Naive thymus-derived CD4-positive, alpha-beta T cell (primary cell): ENCODE measurements around the gene PHF20. TPM values are rescaled to one million over a fixed set of nuclear protein-coding genes. Genes with fewer than 3 reads are reported as not detected.
A peak's percentile ranks its signal among the peaks of the same experiment; 100 is the strongest.
"Not testable (repeated sequence)": the region's sequence is repeated elsewhere in the genome, so short reads cannot be mapped to it uniquely, and the experiment has no call there.

Source experiments
- ATAC-seq: fragments of 150-1000 bp; cut with Tn5 transposase; 2 replicates; pipeline ENCODE4 v1.10.0; 2021; ENCODE audit warnings: mild to moderate bottlenecking, moderate library complexity
- CTCF ChIA-PET: fragments of 350-600 bp; sonication (Branson Sonifier 250); formaldehyde crosslinking; loops from one replicate; lab custom pipeline; 2021; ENCODE audit warnings: antibody characterized with exemption; lab: Charles Lee
- POLR2A ChIA-PET: fragments of 350-600 bp; sonication (Branson Sonifier 250); formaldehyde crosslinking; loops from one replicate; lab custom pipeline; 2021; ENCODE audit warnings: antibody characterized with exemption, inconsistent platforms; lab: Charles Lee
- DNase-seq, 9 donors: peaks; one replicate each; pipeline versions ENCODE4 v3.0.0 to v3.0.0-alpha.2; 2020 to 2022; ENCODE audit warnings: mixed read lengths in 1 of 9
- H3K27ac ChIP-seq: one replicate; pipeline ENCODE4 v1.7.0; 2013; ENCODE audit warnings: mild to moderate bottlenecking, low read depth, low read length, moderate library complexity
- H3K27me3 ChIP-seq, 2 donors: one replicate each; pipeline ENCODE4 v1.7.0; 2013; ENCODE audit warnings: low read length in 2 of 2, mild to moderate bottlenecking in 2 of 2, moderate library complexity in 2 of 2; ENCODE audit not compliant: control insufficient read depth in 2 of 2, insufficient read depth in 2 of 2
- H3K36me3 ChIP-seq, 3 experiments: 1 replicate in 2 of 3; 2 replicates in 1 of 3; pipeline ENCODE4 v1.7.0; 2013; ENCODE audit warnings: low read length in 3 of 3, mild to moderate bottlenecking in 3 of 3, moderate library complexity in 1 of 3; ENCODE audit not compliant: insufficient read depth in 3 of 3, control insufficient read depth in 2 of 3
- H3K4me1 ChIP-seq, 2 donors: one replicate each; pipeline ENCODE4 v1.7.0; 2013; ENCODE audit warnings: low read length in 2 of 2, mild to moderate bottlenecking in 2 of 2, moderate library complexity in 1 of 2; ENCODE audit not compliant: control insufficient read depth in 2 of 2, insufficient read depth in 2 of 2
- H3K4me3 ChIP-seq: 2 replicates; pipeline ENCODE4 v1.7.0; 2013; ENCODE audit warnings: mild to moderate bottlenecking, low read length
- H3K9me3 ChIP-seq, 3 experiments: 1 replicate in 2 of 3; 2 replicates in 1 of 3; pipeline ENCODE4 v1.7.0; 2013; ENCODE audit warnings: low read length in 3 of 3; ENCODE audit not compliant: control insufficient read depth in 2 of 3
- H3K27ac Mint-ChIP-seq, 9 donors: one replicate each; pipeline ENCODE4 v1.8.0; 2020 to 2022; ENCODE audit warnings: mixed read lengths in 9 of 9, mild to moderate bottlenecking in 8 of 9, moderate library complexity in 5 of 9, inconsistent platforms in 2 of 9
- H3K27me3 Mint-ChIP-seq, 5 donors: one replicate each; pipeline ENCODE4 v1.8.0; 2021 to 2022; ENCODE audit warnings: mixed read lengths in 5 of 5, mild to moderate bottlenecking in 1 of 5
- H3K36me3 Mint-ChIP-seq, 5 donors: one replicate each; pipeline ENCODE4 v1.8.0; 2020 to 2022; ENCODE audit warnings: mixed read lengths in 5 of 5, mild to moderate bottlenecking in 3 of 5, inconsistent platforms in 1 of 5
- H3K4me1 Mint-ChIP-seq, 7 donors: one replicate each; pipeline ENCODE4 v1.8.0; 2020 to 2022; ENCODE audit warnings: mixed read lengths in 7 of 7, mild to moderate bottlenecking in 3 of 7, inconsistent platforms in 1 of 7
- H3K4me3 Mint-ChIP-seq, 10 donors: one replicate each; pipeline ENCODE4 v1.8.0; 2020 to 2022; ENCODE audit warnings: mild to moderate bottlenecking in 10 of 10, mixed read lengths in 10 of 10, moderate library complexity in 6 of 10, inconsistent platforms in 2 of 10
- H3K9me3 Mint-ChIP-seq, 11 donors: one replicate each; pipeline ENCODE4 v1.8.0; 2020 to 2022; ENCODE audit warnings: mixed read lengths in 11 of 11, mild to moderate bottlenecking in 4 of 11, inconsistent platforms in 1 of 11, moderate library complexity in 1 of 11
- intact Hi-C, 2 donors: fragments of 100-400 bp; cut with micrococcal nuclease; formaldehyde crosslinking; loops; one replicate each; pipeline ENCODE4 v1.15.1; 2023
- polyA plus RNA-seq, 2 donors: library from polyadenylated mRNA; unstranded; fragments of 300-500 nt; fragmentation: Illumina TruSeq; gene quantifications; one replicate each; pipeline ENCODE4 v1.2.3, GENCODE V29; 2021
- total RNA-seq, 6 experiments: library from RNA in 5 of 6; stranded (reverse) in 5 of 6; gene quantifications; 1 replicate in 5 of 6; 2 replicates in 1 of 6; pipeline ENCODE4 v1.2.3 and lab custom pipeline; 2021 to 2026

The PHF20 gene
- total and polyA plus RNA-seq, 7 experiments from 2014 or later, result 57.5 to 157 (median 99.9) TPM

DNA sequence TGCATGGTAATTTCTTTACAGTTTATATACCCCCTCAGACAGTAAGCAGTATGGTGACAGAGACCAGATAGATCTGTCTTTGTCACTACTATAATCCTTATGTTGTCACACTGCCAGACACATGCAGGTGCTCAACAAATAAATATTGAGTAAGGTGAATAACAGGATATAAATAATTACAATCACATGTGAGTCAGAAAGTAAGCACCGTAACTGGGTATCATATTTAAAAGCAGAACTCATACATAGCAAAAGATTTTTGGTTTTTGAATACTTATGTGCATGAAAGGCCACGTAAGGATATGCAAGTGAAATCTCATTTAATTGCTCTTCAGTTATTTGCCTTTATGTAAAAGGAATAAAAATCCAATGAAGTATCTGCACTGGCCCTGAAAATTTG, 214.0 kb downstream of the PHF20 start:
- ATAC-seq (no peak), DNase-seq (no peak)
- Mint-ChIP-seq H3K4me3 (no peak overlapping the region), H3K27me3 (peaks cover 0 to 17% (median 0%) of the 10 kb centered on the region in 5 donors), H3K27ac (peak overlapping the region in 1 of 9 donors; percentile 36), H3K36me3 (no peaks in the 10 kb centered on the region), H3K9me3 (no peaks in the 10 kb centered on the region), H3K4me1 (peaks cover 0 to 10% (median 0%) of the 10 kb centered on the region in 7 donors)
- ChIA-PET CTCF (interaction anchor here (2.2 kb wide), 1 partner anchor 153 kb away, joined by 10 read pairs; no protein-coding TSS in a partner anchor), POLR2A (interaction anchor here (0.7 kb wide), 1 partner anchor 1304 kb away, joined by 4 read pairs; the partner anchor contains the start of gene MANBAL)
- intact Hi-C loops, result no loop called here
- no peak overlapping the region for H3K27ac ChIP-seq
- H3K9me3 ChIP-seq, result no peaks in the 10 kb centered on the region
- no peaks in the 10 kb centered on the region for H3K27me3 ChIP-seq
- no peak overlapping the region for H3K4me3 ChIP-seq
- H3K4me1 ChIP-seq, result no peaks in the 10 kb centered on the region
- H3K36me3 ChIP-seq, result no peaks in the 10 kb centered on the region

DNA sequence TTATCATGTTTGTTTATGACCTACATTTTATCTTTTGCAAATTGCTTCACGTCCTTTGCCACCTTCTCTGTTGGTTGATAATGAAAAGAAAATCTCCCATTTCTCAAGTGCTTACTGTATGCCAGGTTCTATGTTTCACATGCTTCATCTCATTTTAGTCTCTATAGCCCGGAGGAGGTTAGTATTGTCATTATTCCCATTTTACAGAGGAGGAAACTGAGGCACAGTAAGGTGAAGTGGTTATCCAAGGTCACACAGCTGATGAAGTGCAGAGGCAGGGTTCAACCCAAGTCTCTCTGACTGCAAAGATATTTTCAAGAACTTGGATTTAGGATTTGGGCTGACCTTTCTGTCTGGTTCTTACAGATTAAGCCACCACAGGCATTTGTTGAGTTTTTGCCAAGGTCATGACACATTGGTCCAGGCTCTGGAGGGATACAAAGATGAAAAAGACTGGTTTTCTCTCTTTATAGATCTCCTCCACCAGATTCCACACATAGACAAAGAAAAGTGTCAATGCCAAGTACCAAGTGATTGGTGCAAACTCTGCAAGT, 217.2 kb downstream of the PHF20 start:
- H3K9me3 ChIP-seq, result no peaks in the 10 kb centered on the region
- H3K27me3 ChIP-seq, result no peaks in the 10 kb centered on the region
- Mint-ChIP-seq H3K4me3 (no peak overlapping the region), H3K36me3 (no peaks in the 10 kb centered on the region), H3K4me1 (peaks cover 4 to 10% (median 5%) of the 10 kb centered on the region in 7 donors), H3K27ac (no peak overlapping the region), H3K9me3 (no peaks in the 10 kb centered on the region), H3K27me3 (peaks cover 0 to 24% (median 4%) of the 10 kb centered on the region in 5 donors)
- POLR2A ChIA-PET, result interaction anchor here (0.7 kb wide), 1 partner anchor 39 kb away, joined by 4 read pairs; no protein-coding TSS in a partner anchor
- ATAC-seq, result no peak
- intact Hi-C loops, result no loop called here
- no peak overlapping the region for H3K4me3 ChIP-seq
- no peak for DNase-seq
- H3K36me3 ChIP-seq, result no peaks in the 10 kb centered on the region
- H3K27ac ChIP-seq, result no peak overlapping the region
- CTCF ChIA-PET, result interaction anchor here (9.2 kb wide), 1 partner anchor 148 kb away, joined by 257 read pairs; no protein-coding TSS in a partner anchor
- H3K4me1 ChIP-seq, result no peaks in the 10 kb centered on the region

DNA sequence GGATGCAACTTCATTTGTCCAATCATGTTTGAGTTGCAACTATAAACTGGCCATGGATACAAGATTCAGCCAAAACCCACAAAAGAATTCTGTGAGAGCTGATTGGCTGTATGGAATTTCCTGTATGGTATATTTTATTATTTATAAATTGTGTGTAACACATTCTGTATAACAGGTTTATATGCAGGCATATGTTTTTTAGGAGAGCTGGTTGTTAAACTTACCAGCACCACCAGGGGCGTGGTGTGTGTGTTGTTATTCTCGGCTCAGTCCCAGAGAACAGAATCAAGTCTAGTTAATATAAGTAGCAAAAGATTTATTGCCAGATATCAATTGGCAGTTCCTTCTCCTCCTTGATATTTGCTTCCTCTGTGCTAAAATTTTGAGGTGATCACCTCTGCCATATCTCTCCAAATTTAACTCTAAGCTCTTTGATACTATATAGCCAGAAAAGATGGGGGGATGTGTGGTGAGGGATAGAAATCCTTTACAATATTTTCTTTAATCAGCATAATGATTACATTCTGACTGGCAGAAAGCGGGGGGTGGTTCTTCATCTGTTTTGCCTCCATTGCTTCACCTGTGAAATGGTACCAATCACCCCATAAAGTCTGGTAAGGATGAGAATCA, 219.4 kb downstream of the PHF20 start:
- Mint-ChIP-seq H3K27ac (no peak overlapping the region), H3K36me3 (no peaks in the 10 kb centered on the region), H3K9me3 (no peaks in the 10 kb centered on the region), H3K27me3 (peaks cover 0 to 23% (median 4%) of the 10 kb centered on the region in 5 donors), H3K4me1 (peaks cover 4 to 13% (median 5%) of the 10 kb centered on the region in 7 donors), H3K4me3 (no peak overlapping the region)
- Histone ChIP-seq H3K4me1 (no peaks in the 10 kb centered on the region), H3K27me3 (no peaks in the 10 kb centered on the region), H3K36me3 (no peaks in the 10 kb centered on the region), H3K9me3 (no peaks in the 10 kb centered on the region), H3K4me3 (no peak overlapping the region), H3K27ac (no peak overlapping the region)
- intact Hi-C loops, result no loop called here
- CTCF ChIA-PET, result interaction anchor here (0.5 to 9.2 kb wide), 5 partner anchors 21 to 548 kb away, joined by 3 to 257 read pairs (median 4); no protein-coding TSS in a partner anchor
- DNase-seq (peak in 1 of 9 donors; percentile 10), ATAC-seq (peak; percentile 48)
- POLR2A ChIA-PET, result no interaction called here

DNA sequence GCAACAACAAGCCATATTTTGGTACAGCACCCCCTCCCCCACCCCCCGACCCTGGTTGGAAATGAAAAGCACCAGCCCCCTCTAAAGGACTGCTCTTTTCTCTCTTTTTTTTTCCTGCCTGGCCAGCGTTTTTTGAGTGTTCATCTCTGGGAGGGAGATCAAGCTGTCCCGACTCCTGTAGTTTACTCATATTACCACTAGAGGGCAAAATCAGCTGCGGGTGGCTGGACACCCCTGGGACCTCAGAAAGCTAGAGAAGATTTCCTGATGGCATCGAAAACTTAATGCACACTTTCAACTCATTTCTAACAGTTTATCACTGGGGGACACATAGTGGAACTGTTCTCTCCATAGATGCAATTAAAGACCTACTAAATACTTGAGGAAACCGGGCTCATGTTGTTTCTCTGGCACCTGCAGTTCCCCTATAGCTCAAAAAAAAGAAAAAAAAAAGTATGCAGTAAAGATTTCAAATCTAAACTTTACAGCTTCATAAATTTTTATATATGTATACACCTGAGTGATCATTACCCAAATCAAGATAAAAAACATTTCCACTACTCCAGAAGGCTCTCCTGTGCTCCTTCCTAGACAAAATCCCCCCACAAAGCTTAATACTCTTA, 221.0 kb downstream of the PHF20 start:
- no peak overlapping the region for H3K27ac ChIP-seq
- peak overlapping the region in 2 of 9 donors; percentile 48 to 71 for H3K27ac Mint-ChIP-seq

DNA sequence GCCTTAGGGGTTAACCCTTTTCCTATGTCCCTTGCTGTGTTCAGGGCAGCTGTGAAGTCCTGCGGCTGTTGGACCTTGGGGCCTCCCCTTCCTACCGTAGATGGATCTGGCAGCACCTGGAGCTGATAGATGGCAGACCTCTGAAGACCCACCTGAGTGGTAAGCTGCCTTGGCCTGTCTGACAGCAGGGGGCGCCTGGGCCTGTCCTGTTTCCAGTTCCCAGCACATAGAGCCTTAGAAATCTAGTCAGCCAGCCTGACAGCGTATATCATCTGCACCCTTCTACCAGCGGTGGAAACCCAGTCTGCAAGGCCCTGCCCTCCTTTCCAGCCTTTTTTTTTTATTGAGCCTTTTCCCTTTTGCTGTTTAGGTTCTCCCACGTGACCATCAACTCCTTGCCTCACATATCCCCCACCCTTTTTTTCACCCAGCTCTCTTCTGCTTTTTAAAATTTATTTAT, 223.2 kb downstream of the PHF20 start:
- Mint-ChIP-seq H3K36me3 (no peaks in the 10 kb centered on the region), H3K4me3 (no peak overlapping the region), H3K27ac (peak overlapping the region in 2 of 9 donors; percentile 36 to 52), H3K27me3 (peaks cover 0 to 9% (median 4%) of the 10 kb centered on the region in 5 donors), H3K9me3 (peaks cover 0 to 2% (median 0%) of the 10 kb centered on the region in 11 donors), H3K4me1 (peaks cover 4 to 13% (median 5%) of the 10 kb centered on the region in 7 donors)
- no peaks in the 10 kb centered on the region for H3K9me3 ChIP-seq
- peak; percentile 91 for ATAC-seq
- intact Hi-C loops, result loop anchor here (1.0 to 2.0 kb wide), 5 partner anchors 55 to 444 kb away; no protein-coding TSS in a partner anchor
- no peaks in the 10 kb centered on the region for H3K36me3 ChIP-seq
- no peak overlapping the region for H3K4me3 ChIP-seq
- ChIA-PET CTCF (interaction anchor here (0.5 to 9.2 kb wide), 10 partner anchors 13 to 353 kb away, joined by 3 to 257 read pairs (median 4); no protein-coding TSS in a partner anchor), POLR2A (interaction anchor here (0.9 kb wide), 2 partner anchors 142 to 144 kb away, joined by 3 read pairs; no protein-coding TSS in a partner anchor)
- no peak overlapping the region for H3K27ac ChIP-seq
- H3K27me3 ChIP-seq, result no peaks in the 10 kb centered on the region
- no peaks in the 10 kb centered on the region for H3K4me1 ChIP-seq
- peak; percentile 59 to 82 (median 76) for DNase-seq

More for the DNA sequence above, 221.0 kb downstream of the PHF20 start:
- peaks cover 4 to 13% (median 5%) of the 10 kb centered on the region in 7 donors for H3K4me1 Mint-ChIP-seq
- ChIA-PET POLR2A (interaction anchor here (0.6 to 1.7 kb wide), 4 partner anchors 12 to 2000 kb away, joined by 3 to 10 read pairs (median 6); partner anchors contain the start of gene SCAND1), CTCF (interaction anchor here (0.5 to 9.2 kb wide), 26 partner anchors 8 to 661 kb away, joined by 3 to 257 read pairs (median 4); partner anchors contain the start of gene SCAND1)
- no peaks in the 10 kb centered on the region for H3K9me3 Mint-ChIP-seq
- ATAC-seq, result peak; percentile 84
- H3K4me3 Mint-ChIP-seq, result peak overlapping the region in 6 of 10 donors; percentile 7 to 69 (median 51)
- DNase-seq, result peak in 8 of 9 donors; percentile 29 to 66 (median 60)
- Histone ChIP-seq H3K36me3 (no peaks in the 10 kb centered on the region), H3K4me1 (no peaks in the 10 kb centered on the region), H3K4me3 (no peak overlapping the region), H3K27me3 (no peaks in the 10 kb centered on the region), H3K9me3 (no peaks in the 10 kb centered on the region)
- intact Hi-C loops, result loop anchor here in 1 of 2 donors (2.0 kb wide), 1 partner anchor 38 kb away; the partner anchor contains the start of gene SCAND1
- peaks cover 0 to 17% (median 4%) of the 10 kb centered on the region in 5 donors for H3K27me3 Mint-ChIP-seq
- no peaks in the 10 kb centered on the region for H3K36me3 Mint-ChIP-seq

DNA sequence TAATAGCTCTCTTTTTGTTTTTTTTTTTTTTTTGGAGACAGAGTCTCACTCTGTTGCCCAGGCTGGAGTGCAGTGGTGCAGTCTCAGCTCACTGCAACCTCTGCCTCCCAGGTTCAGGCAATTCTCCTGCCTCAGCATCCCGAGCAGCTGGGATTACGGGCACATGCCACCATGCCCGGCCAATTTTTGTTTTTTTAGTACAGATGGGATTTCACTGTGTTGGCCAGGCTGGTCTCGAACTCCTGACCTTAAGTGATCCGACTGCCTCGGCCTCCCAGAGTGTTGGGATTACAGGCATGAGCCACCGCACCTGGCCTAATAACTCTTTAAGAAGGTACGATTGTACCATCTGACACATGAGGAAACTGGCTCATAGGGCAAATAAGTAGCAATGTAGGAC, 224.7 kb downstream of the PHF20 start:
- POLR2A ChIA-PET, ATAC-seq, H3K4me3 ChIP-seq, H3K27ac Mint-ChIP-seq, DNase-seq, H3K27ac ChIP-seq, H3K36me3 Mint-ChIP-seq, H3K27me3 Mint-ChIP-seq, H3K9me3 ChIP-seq, H3K4me3 Mint-ChIP-seq, H3K36me3 ChIP-seq, intact Hi-C loops, H3K9me3 Mint-ChIP-seq, H3K27me3 ChIP-seq, H3K4me1 ChIP-seq: not testable (repeated sequence)
- CTCF ChIA-PET, result interaction anchor here (0.7 to 9.2 kb wide), 2 partner anchors 8 to 140 kb away, joined by 3 to 257 read pairs; no protein-coding TSS in a partner anchor
- H3K4me1 Mint-ChIP-seq, result peaks cover 4 to 13% (median 5%) of the 10 kb centered on the region in 7 donors
